HepG2 (cell line): ENCODE measurements around the gene WWC2. TPM values are rescaled to one million over a fixed set of nuclear protein-coding genes. Genes with fewer than 3 reads are reported as not detected.

Source experiments
- ELF4 ChIP-seq: sonication (generic); formaldehyde crosslinking; IDR thresholded peaks from 2 replicates; pipeline ENCODE4 v1.5.0; 2020; ENCODE audit warnings: missing genetic modification reagents, mild to moderate bottlenecking, moderate library complexity, borderline replicate concordance
- FOXC1 ChIP-seq: sonication (generic); formaldehyde crosslinking; IDR thresholded peaks from 2 replicates; pipeline ENCODE4 v1.8.0; 2022; ENCODE audit warnings: mild to moderate bottlenecking, missing genetic modification reagents, borderline replicate concordance
- GLI4 ChIP-seq: sonication (generic); formaldehyde crosslinking; IDR thresholded peaks from 2 replicates; pipeline ENCODE4 v1.5.1; 2020; ENCODE audit warnings: missing genetic modification reagents, mild to moderate bottlenecking, moderate library complexity, borderline replicate concordance
- HIVEP1 ChIP-seq: sonication (generic); formaldehyde crosslinking; IDR thresholded peaks from 2 replicates; pipeline ENCODE4 v1.4.0; 2020; ENCODE audit warnings: mild to moderate bottlenecking, missing genetic modification reagents
- HNF1B ChIP-seq: sonication (generic); formaldehyde crosslinking; IDR thresholded peaks from 2 replicates; pipeline ENCODE4 v1.5.1; 2020; ENCODE audit warnings: mild to moderate bottlenecking, moderate library complexity, missing genetic modification reagents
- HNF4G ChIP-seq, 2 experiments: sonication (generic) in 1 of 2; formaldehyde crosslinking in 1 of 2; IDR thresholded peaks; 2 replicates each; pipeline versions ENCODE4 v1.4.0 to v1.6.1; 2011 to 2020; ENCODE audit warnings: borderline replicate concordance in 2 of 2, low read depth in 2 of 2, mild to moderate bottlenecking in 2 of 2, low read length in 1 of 2, missing genetic modification reagents in 1 of 2, moderate library complexity in 1 of 2
- HOXA9 ChIP-seq: sonication (generic); formaldehyde crosslinking; IDR thresholded peaks from 2 replicates; pipeline ENCODE4 v1.8.1; 2022; ENCODE audit warnings: missing genetic modification reagents, mild to moderate bottlenecking, moderate library complexity, borderline replicate concordance
- KDM4B ChIP-seq: sonication (generic); formaldehyde crosslinking; IDR thresholded peaks from 2 replicates; pipeline ENCODE4 v1.4.0; 2020; ENCODE audit warnings: missing genetic modification reagents
- KMT2A ChIP-seq: sonication (generic); formaldehyde crosslinking; IDR thresholded peaks from 2 replicates; pipeline ENCODE4 v1.4.0; 2020; ENCODE audit warnings: missing genetic modification reagents
- MEF2D ChIP-seq: sonication (generic); formaldehyde crosslinking; IDR thresholded peaks from 2 replicates; pipeline ENCODE4 v1.5.1; 2020; ENCODE audit warnings: mild to moderate bottlenecking, missing genetic modification reagents
- MTA3 ChIP-seq: sonication (generic); formaldehyde crosslinking; IDR thresholded peaks from 2 replicates; pipeline ENCODE4 v1.4.0; 2020; ENCODE audit warnings: missing genetic modification reagents
- MTF2 ChIP-seq: sonication (generic); formaldehyde crosslinking; IDR thresholded peaks from 2 replicates; pipeline ENCODE4 v1.5.0; 2020; ENCODE audit warnings: missing genetic modification reagents, borderline replicate concordance
- NFATC3 ChIP-seq: sonication (generic); formaldehyde crosslinking; IDR thresholded peaks from 2 replicates; pipeline ENCODE4 v1.5.1; 2020; ENCODE audit warnings: mild to moderate bottlenecking, missing genetic modification reagents
- NONO ChIP-seq, 2 experiments: fragments of 450-650 bp in 1 of 2; sonication (generic) in 1 of 2; formaldehyde crosslinking in 1 of 2; IDR thresholded peaks in 1 of 2; conservative IDR thresholded peaks in 1 of 2; 2 replicates each; pipeline versions ENCODE4 v1.6.1 to v1.8.0; 2017 to 2022; ENCODE audit warnings: mild to moderate bottlenecking in 1 of 2, missing genetic modification reagents in 1 of 2, moderate library complexity in 1 of 2
- PRPF4 ChIP-seq: fragments of 200-400 bp; formaldehyde crosslinking; IDR thresholded peaks from 2 replicates; pipeline ENCODE4 v1.6.1; 2016; ENCODE audit warnings: low read length, low read depth; ENCODE audit not compliant: poor library complexity, severe bottlenecking
- RAD51 ChIP-seq: fragments of 450-650 bp; IDR thresholded peaks from 2 replicates; pipeline ENCODE4 v1.6.1; 2016; ENCODE audit warnings: borderline replicate concordance
- RBM39 ChIP-seq: fragments of 200-400 bp; formaldehyde crosslinking; IDR thresholded peaks from one replicate; pipeline ENCODE4 v1.6.1; 2018; ENCODE audit warnings: antibody characterized with exemption, mild to moderate bottlenecking, low read depth, low read length; ENCODE audit not compliant: poor library complexity, severe bottlenecking
- ZFP36L1 ChIP-seq: sonication (generic); formaldehyde crosslinking; IDR thresholded peaks from 2 replicates; pipeline ENCODE4 v1.8.0; 2022; ENCODE audit warnings: mild to moderate bottlenecking, missing genetic modification reagents, moderate library complexity
- ZFP41 ChIP-seq: sonication (generic); formaldehyde crosslinking; IDR thresholded peaks from 2 replicates; pipeline ENCODE4 v1.4.0; 2020; ENCODE audit warnings: mild to moderate bottlenecking, missing genetic modification reagents, borderline replicate concordance
- ZKSCAN5 ChIP-seq: sonication (generic); formaldehyde crosslinking; IDR thresholded peaks from 2 replicates; pipeline ENCODE4 v1.5.1; 2020; ENCODE audit warnings: mild to moderate bottlenecking, missing genetic modification reagents
- ZNF160 ChIP-seq: sonication (generic); formaldehyde crosslinking; IDR thresholded peaks from 2 replicates; pipeline ENCODE4 v1.8.0; 2022; ENCODE audit warnings: mild to moderate bottlenecking, inconsistent platforms, missing genetic modification reagents
- ZNF30 ChIP-seq: sonication (generic); formaldehyde crosslinking; IDR thresholded peaks from 2 replicates; pipeline ENCODE4 v1.5.0; 2020; ENCODE audit warnings: mild to moderate bottlenecking, missing genetic modification reagents
- ZNF879 ChIP-seq: sonication (generic); formaldehyde crosslinking; IDR thresholded peaks from 2 replicates; pipeline ENCODE4 v1.8.1; 2023; ENCODE audit warnings: missing genetic modification reagents
- ZSCAN29 ChIP-seq: sonication (generic); formaldehyde crosslinking; conservative IDR thresholded peaks from 2 replicates; pipeline ENCODE4 v1.4.0; 2020; ENCODE audit warnings: mild to moderate bottlenecking, missing genetic modification reagents
- polyA plus RNA-seq, 8 experiments: library from polyadenylated mRNA; depleted of rRNA in 3 of 8; stranded (reverse) in 7 of 8; unstranded in 1 of 8; fragments of >200 nt; fragmentation: Illumina TruSeq in 4 of 8; extraction: Trizol in 4 of 8; gene quantifications; 2 replicates each; pipeline versions ENCODE4 v1.2.1 to v1.2.3, GENCODE V29; 2011 to 2016; ENCODE audit warnings: low read depth in 4 of 8, missing spikeins in 1 of 8, mixed read lengths in 1 of 8; ENCODE audit not compliant: insufficient read depth in 1 of 8
- total RNA-seq, 5 experiments: library from RNA; depleted of rRNA; stranded (reverse); fragments of >200 nt; fragmentation: Illumina TruSeq; extraction: Trizol; gene quantifications; 2 replicates each; pipeline ENCODE4 v1.2.3, GENCODE V29; 2016; ENCODE audit warnings: low read depth in 1 of 5
- TF ChIP-seq, protein P1 (sequence below): sonication (generic); formaldehyde crosslinking; IDR thresholded peaks from 2 replicates; pipeline ENCODE4 v1.4.0; 2020; ENCODE audit warnings: missing genetic modification reagents
- TF ChIP-seq, protein P2 (sequence below): conservative IDR thresholded peaks from 2 replicates; pipeline ENCODE4 v1.6.1; 2018; ENCODE audit warnings: missing genetic modification reagents

The WWC2 gene
- total and polyA plus RNA-seq, 2 of the 13 experiments (the other 11 are each of a cell fraction or from before 2014, with no cell fraction given) = 40.0 to 50.1 TPM

DNA sequence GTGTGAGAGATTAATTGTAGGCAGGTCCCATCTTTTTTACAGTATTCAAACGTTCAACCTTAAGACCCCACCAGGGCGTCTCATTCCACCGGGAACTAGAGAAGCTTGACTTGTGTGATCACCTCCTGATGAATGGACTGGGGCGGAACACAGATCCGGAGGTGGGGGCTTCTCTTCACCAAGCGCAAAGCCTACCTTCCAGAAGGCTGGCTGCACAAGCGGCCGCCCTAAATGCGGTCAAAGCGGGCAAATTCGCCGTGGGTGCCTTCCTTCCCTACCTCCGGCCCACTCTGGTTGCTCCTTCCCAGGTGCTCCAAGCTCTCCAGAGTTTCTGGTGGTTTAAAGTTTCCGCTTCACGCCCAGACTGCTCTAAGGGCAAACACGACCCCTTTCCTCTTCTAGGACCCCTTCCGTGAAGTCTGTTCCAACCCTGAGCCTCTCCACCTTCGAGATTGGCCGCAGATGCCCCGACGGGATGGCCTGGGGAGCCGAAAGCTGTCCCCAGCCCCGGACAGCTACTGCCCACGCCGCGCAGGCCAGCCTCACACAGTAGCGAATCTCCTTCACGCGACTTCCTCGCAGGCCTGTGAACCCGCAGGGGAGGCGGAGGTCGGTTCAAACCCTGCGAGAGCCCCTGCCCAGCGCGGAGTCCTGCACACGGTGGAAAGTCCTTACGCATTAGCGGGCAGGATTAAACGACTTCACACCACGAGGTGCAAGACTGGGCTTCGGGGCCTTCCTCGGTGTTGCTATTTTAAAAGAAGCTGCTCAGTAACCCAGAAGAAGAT, 1.6 kb upstream of the WWC2 start (continued):
- no peak for TF ChIP-seq KDM4B (CRISPR knock-in tag)
- TF ChIP-seq HOXA9 (CRISPR knock-in tag) = no peak
- 0 out of 2 replicates have a peak, but pooled peaks have one; percentile 32 for TF ChIP-seq MEF2D (CRISPR knock-in tag)
- TF ChIP-seq HNF4G (IDR thresholded peaks at IDR 0.05; ENCODE audit: borderline replicate concordance, low read depth, low read length) = no peak
- TF ChIP-seq HNF4G (CRISPR knock-in tag; IDR thresholded peaks at IDR 0.05; ENCODE audit: borderline replicate concordance, low read depth) = 0 out of 2 replicates have a peak, but pooled peaks have one; percentile 29
- peak; percentile 52; the same call in 1 of the 2 replicates for TF ChIP-seq ZNF879
- no peak for TF ChIP-seq MTA3
- TF ChIP-seq ZSCAN29 (CRISPR knock-in tag) = peak; percentile 64; the same call in 1 of the 2 replicates
- TF ChIP-seq KMT2A = peak; percentile 10; the same call in 1 of the 2 replicates
- peak; percentile 39; the same call in 1 of the 2 replicates for TF ChIP-seq ZFP36L1
- TF ChIP-seq NFATC3 (CRISPR knock-in tag) = 0 out of 2 replicates have a peak, but pooled peaks have one; percentile 36
- TF ChIP-seq GLI4 = 0 out of 2 replicates have a peak, but pooled peaks have one; percentile 43
- TF ChIP-seq ZNF30 (CRISPR knock-in tag) = peak; percentile 63; the same call in 1 of the 2 replicates
- TF ChIP-seq HNF1B (CRISPR knock-in tag) = 0 out of 2 replicates have a peak, but pooled peaks have one; percentile 18
- TF ChIP-seq RAD51 = no peak
- TF ChIP-seq PRPF4 = peak; percentile 98
- peak; percentile 86 for TF ChIP-seq ELF4 (CRISPR knock-in tag)
- TF ChIP-seq, protein P1, sequence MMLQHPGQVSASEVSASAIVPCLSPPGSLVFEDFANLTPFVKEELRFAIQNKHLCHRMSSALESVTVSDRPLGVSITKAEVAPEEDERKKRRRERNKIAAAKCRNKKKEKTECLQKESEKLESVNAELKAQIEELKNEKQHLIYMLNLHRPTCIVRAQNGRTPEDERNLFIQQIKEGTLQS (CRISPR knock-in tag) = no peak
- 0 out of 2 replicates have a peak, but pooled peaks have one; percentile 50 for TF ChIP-seq ZKSCAN5 (CRISPR knock-in tag)
- peak; percentile 12; the same call in 1 of the 2 replicates for TF ChIP-seq ZNF160
- TF ChIP-seq RBM39 = no peak
- TF ChIP-seq HIVEP1 (CRISPR knock-in tag) = 0 out of 2 replicates have a peak, but pooled peaks have one; percentile 41
- peak; percentile 14; the same call in 1 of the 2 replicates for TF ChIP-seq FOXC1
- no peak for TF ChIP-seq MTF2
- TF ChIP-seq, protein P2, sequence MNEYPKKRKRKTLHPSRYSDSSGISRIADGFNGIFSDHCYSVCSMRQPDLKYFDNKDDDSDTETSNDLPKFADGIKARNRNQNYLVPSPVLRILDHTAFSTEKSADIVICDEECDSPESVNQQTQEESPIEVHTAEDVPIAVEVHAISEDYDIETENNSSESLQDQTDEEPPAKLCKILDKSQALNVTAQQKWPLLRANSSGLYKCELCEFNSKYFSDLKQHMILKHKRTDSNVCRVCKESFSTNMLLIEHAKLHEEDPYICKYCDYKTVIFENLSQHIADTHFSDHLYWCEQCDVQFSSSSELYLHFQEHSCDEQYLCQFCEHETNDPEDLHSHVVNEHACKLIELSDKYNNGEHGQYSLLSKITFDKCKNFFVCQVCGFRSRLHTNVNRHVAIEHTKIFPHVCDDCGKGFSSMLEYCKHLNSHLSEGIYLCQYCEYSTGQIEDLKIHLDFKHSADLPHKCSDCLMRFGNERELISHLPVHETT = no peak
- 0 out of 2 replicates have a peak, but pooled peaks have one; percentile 8 for TF ChIP-seq ZFP41 (CRISPR knock-in tag)
- TF ChIP-seq NONO (IDR thresholded peaks at IDR 0.05) = no peak
- TF ChIP-seq NONO (CRISPR knock-in tag; conservative IDR thresholded peaks at IDR 0.05) = 0 out of 2 replicates have a peak, but pooled peaks have one; percentile 57
